Mucosa of descending colon (tissue), 3 donors: ENCODE data around the gene CENPP. TPM values are rescaled to one million over a fixed set of nuclear protein-coding genes. Genes with fewer than 3 reads are reported as not detected.
A peak's percentile ranks its signal among the peaks of the same experiment; 100 is the strongest.

ENCODE experiments used
- ATAC-seq: fragments of 200-7000 bp; cut with Tn5 transposase; one replicate; pipeline ENCODE4 v1.9.1; 2020; ENCODE audit warnings: mild to moderate bottlenecking, moderate library complexity
- DNase-seq, 3 donors: peaks; one replicate each; pipeline ENCODE4 v3.0.0-alpha.2; 2020
- H3K36me3 ChIP-seq: fragments of 200-600 bp; one replicate; pipeline ENCODE4 v1.8.0; 2021; ENCODE audit warnings: low read depth, mild to moderate bottlenecking
- H3K4me1 ChIP-seq: fragments of 200-600 bp; one replicate; pipeline ENCODE4 v1.8.0; 2021; ENCODE audit warnings: low read depth, mild to moderate bottlenecking
- H3K4me3 ChIP-seq: fragments of 200-600 bp; one replicate; pipeline ENCODE4 v1.8.0; 2021; ENCODE audit warnings: mild to moderate bottlenecking
- H3K9me3 ChIP-seq: fragments of 200-600 bp; one replicate; pipeline ENCODE4 v1.8.0; 2021; ENCODE audit warnings: mild to moderate bottlenecking
- intact Hi-C, 2 donors: fragments of 100-400 bp; cut with DNase I in 1 of 2; cut with micrococcal nuclease in 1 of 2; formaldehyde crosslinking; loops; one replicate each; pipeline versions ENCODE4 v1.11.0 to v1.11.1; 2022; cut with DNase I, micrococcal nuclease
- long read RNA-seq, 2 donors: library from polyadenylated mRNA; unstranded; transcript quantifications; one replicate each; pipeline ENCODE4 v2.0.0, GENCODE V29; 2019 to 2021
- total RNA-seq, 3 donors: library from RNA; stranded (reverse); fragmentation: NEBNext Ultra II Directional in 2 of 3; extraction: Animal tissue kit (Norgen Biotek cat#: 25700) in 2 of 3; gene quantifications; one replicate each; pipeline versions ENCODE4 v1.2.1 to v1.2.4, GENCODE V29; 2021 to 2023
- TF ChIP-seq, protein P1 (sequence below): fragments of 200-600 bp; IDR thresholded peaks from one replicate; pipeline ENCODE4 v1.8.0; 2022; ENCODE audit warnings: antibody characterized with exemption, mild to moderate bottlenecking
- donor health status: DM: no; HTN: no; CAD: no; lungs with moderate emphysema.
- donor health status: DM: no; HTN: no; CAD: no.
- donor health status: DM: no; HTN: yes; CAD: no.

CENPP gene
- 1 to 10 TPM; 2.0 to 4.9 (median 3.3) TPM for total RNA-seq
- long read RNA-seq, donor 1, result 0 reads
- long read RNA-seq, donor 2, partial matches to known transcripts, result 0 of 1 reads
- long read RNA-seq, donor 2, other reads (novel, unspliced or antisense), result 1 of 1 reads

- TF ChIP-seq, protein P1, sequence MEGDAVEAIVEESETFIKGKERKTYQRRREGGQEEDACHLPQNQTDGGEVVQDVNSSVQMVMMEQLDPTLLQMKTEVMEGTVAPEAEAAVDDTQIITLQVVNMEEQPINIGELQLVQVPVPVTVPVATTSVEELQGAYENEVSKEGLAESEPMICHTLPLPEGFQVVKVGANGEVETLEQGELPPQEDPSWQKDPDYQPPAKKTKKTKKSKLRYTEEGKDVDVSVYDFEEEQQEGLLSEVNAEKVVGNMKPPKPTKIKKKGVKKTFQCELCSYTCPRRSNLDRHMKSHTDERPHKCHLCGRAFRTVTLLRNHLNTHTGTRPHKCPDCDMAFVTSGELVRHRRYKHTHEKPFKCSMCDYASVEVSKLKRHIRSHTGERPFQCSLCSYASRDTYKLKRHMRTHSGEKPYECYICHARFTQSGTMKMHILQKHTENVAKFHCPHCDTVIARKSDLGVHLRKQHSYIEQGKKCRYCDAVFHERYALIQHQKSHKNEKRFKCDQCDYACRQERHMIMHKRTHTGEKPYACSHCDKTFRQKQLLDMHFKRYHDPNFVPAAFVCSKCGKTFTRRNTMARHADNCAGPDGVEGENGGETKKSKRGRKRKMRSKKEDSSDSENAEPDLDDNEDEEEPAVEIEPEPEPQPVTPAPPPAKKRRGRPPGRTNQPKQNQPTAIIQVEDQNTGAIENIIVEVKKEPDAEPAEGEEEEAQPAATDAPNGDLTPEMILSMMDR, result no peak
Measured at GRCh38 chr9:92325269-92325990, at the start of gene CENPP, which contains the start of gene NOL8. Gene CENPP, plus strand, starts transcription at chr9:92325953. Gene NOL8, minus strand, starts transcription at chr9:92325350. Its CDS starts 1,189 bp downstream, at chr9:92324161.

DNA sequence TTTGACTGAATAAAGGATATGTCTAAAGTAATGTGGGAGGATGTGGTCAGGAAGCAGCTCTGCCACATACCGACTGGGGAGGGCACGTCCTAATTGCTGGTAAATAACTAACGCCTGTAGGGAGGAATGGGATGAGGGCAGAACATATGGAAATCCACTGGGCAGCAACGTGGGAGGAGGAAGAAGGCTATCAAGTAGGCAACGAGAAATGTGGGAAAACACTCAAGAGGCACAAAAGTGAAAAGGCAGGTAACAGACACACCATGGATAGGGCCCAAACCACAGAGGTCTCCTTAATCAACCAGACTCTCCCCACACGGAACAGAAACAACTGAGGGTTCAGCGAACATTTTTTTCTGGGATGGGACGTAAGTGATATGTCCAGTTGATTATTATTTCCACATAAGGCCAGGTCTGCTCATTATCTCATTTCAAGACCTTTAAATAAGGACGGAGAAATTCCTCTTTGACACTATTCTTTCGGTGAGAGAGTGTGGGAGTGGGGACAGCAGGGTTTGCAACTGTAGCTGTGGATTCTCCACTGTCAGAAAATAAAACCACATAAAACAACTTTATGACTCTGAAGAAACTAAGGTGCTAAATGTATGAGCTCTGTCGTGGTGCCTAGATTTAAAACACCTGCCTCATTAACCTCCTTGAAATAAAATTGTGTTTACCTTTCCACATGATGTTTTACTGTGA, 49.3 kb upstream of the CENPP start:
- Histone ChIP-seq H3K4me1 (no peaks in the 10 kb centered on the region), H3K4me3 (no peak overlapping the region), H3K9me3 (no peaks in the 10 kb centered on the region), H3K36me3 (peaks cover 4% of the 10 kb centered on the region)
- TF ChIP-seq, protein P1, result no peak
- ATAC-seq (no peak), DNase-seq (no peak)
- intact Hi-C loops, result no loop called here

More at GRCh38 chr9:92325269-92325990, at the start of gene CENPP, which contains the start of gene NOL8:
- DNase-seq, result peak; percentile 85 to 90 (median 88)
- no peaks in the 10 kb centered on the region for H3K9me3 ChIP-seq
- H3K4me3 ChIP-seq, result peak within 1 kb of the TSS; percentile 45
- intact Hi-C loops, result no loop called here
- H3K36me3 ChIP-seq, result no peaks in the 10 kb centered on the region
- H3K4me1 ChIP-seq, result peaks cover 9% of the 10 kb centered on the region
- ATAC-seq, result peak; percentile 97

DNA sequence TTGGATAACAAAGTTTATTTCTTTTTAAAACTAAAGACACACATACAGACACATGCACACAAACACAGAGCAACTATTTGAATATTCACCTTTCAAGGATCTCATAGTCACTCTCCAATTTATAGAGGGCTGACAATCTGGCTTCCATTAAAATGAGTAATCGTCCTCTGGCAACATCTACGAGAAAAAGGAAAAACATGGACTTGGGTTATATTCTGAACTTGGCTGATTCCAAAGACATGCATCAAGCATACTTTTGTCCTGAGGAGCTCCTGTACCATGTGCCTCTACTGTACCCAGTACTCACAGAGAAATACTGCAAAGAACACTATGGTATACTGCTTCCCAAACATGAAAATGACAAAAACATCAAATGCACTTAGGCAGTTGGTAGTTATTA, 47.6 kb upstream of the CENPP start:
- H3K4me1 ChIP-seq, result no peaks in the 10 kb centered on the region
- no peak for ATAC-seq
- DNase-seq, result no peak
- no peaks in the 10 kb centered on the region for H3K9me3 ChIP-seq
- intact Hi-C loops, result no loop called here
- H3K4me3 ChIP-seq, result no peak overlapping the region
- H3K36me3 ChIP-seq, result peaks cover 4% of the 10 kb centered on the region
- TF ChIP-seq, protein P1, result no peak

GRCh38 chr9:92279302-92279701, 46.5 kb upstream of the CENPP start:
- H3K9me3 ChIP-seq, result no peaks in the 10 kb centered on the region
- ATAC-seq, result no peak
- H3K4me1 ChIP-seq, result no peaks in the 10 kb centered on the region
- intact Hi-C loops, result no loop called here
- TF ChIP-seq, protein P1, result no peak
- H3K36me3 ChIP-seq, result peaks cover 4% of the 10 kb centered on the region
- no peak overlapping the region for H3K4me3 ChIP-seq
- no peak for DNase-seq

- no peaks in the 10 kb centered on the region for H3K9me3 ChIP-seq
- ATAC-seq (no peak), DNase-seq (no peak)
- intact Hi-C loops, result no loop called here
- peaks cover 11% of the 10 kb centered on the region for H3K4me1 ChIP-seq
- no peaks in the 10 kb centered on the region for H3K36me3 ChIP-seq
- no peak overlapping the region for H3K4me3 ChIP-seq
- TF ChIP-seq, protein P1, result no peak
Measured at GRCh38 chr9:92289708-92290390, 35.9 kb upstream of the CENPP start.
